Skeletal muscle tissue (tissue), 5 donors: ENCODE data around the gene SAPCD2. TPM values are rescaled to one million over a fixed set of nuclear protein-coding genes. Genes with fewer than 3 reads are reported as not detected.

Source experiments
- H3K27ac ChIP-seq: one replicate; pipeline ENCODE4 v1.7.0; 2013; ENCODE audit warnings: mild to moderate bottlenecking, low read depth, low read length, inconsistent platforms
- H3K27me3 ChIP-seq, 3 donors: one replicate each; pipeline ENCODE4 v1.7.0; 2013; ENCODE audit warnings: low read length in 3 of 3; ENCODE audit not compliant: control insufficient read depth in 3 of 3, insufficient read depth in 3 of 3
- H3K36me3 ChIP-seq, 3 donors: one replicate each; pipeline ENCODE4 v1.7.0; 2013; ENCODE audit warnings: low read length in 3 of 3; ENCODE audit not compliant: control insufficient read depth in 3 of 3, insufficient read depth in 3 of 3
- H3K4me1 ChIP-seq, 3 donors: one replicate each; pipeline ENCODE4 v1.7.0; 2013; ENCODE audit warnings: low read length in 3 of 3, mild to moderate bottlenecking in 3 of 3; ENCODE audit not compliant: control insufficient read depth in 3 of 3, insufficient read depth in 3 of 3
- H3K4me3 ChIP-seq, 3 donors: one replicate each; pipeline ENCODE4 v1.7.0; 2013; ENCODE audit warnings: low read length in 3 of 3
- H3K9ac ChIP-seq, 3 donors: one replicate each; pipeline ENCODE4 v1.7.0; 2013; ENCODE audit warnings: low read length in 3 of 3, mild to moderate bottlenecking in 3 of 3, moderate library complexity in 2 of 3, low read depth in 1 of 3
- H3K9me3 ChIP-seq, 3 donors: one replicate each; pipeline ENCODE4 v1.7.0; 2013; ENCODE audit warnings: low read length in 3 of 3; ENCODE audit not compliant: control insufficient read depth in 3 of 3
- small RNA-seq: library from RNA; depleted of rRNA; stranded (forward); fragments of <200 nt; gene quantifications from one replicate; pipeline ENCODE3, GENCODE V24; 2014
- total RNA-seq: library from RNA; depleted of rRNA; stranded (reverse); fragments of >200 nt; gene quantifications from one replicate; pipeline ENCODE4 v1.2.3, GENCODE V29; 2014
- donor health status: Osteomylitis.

The SAPCD2 gene
- total RNA-seq, 1 donor from 2014 or later, result 1.0 TPM

GRCh38 chr9:137012694-137013570, 57.4 kb downstream of the SAPCD2 start:
- no peaks in the 10 kb centered on the region for H3K9me3 ChIP-seq
- no peak overlapping the region for H3K9ac ChIP-seq
- H3K4me3 ChIP-seq, result no peak overlapping the region
- H3K36me3 ChIP-seq, result peaks cover 25 to 39% (median 36%) of the 10 kb centered on the region in 3 donors
- no peaks in the 10 kb centered on the region for H3K27me3 ChIP-seq
- no peak overlapping the region for H3K27ac ChIP-seq
- no peaks in the 10 kb centered on the region for H3K4me1 ChIP-seq

Small RNAs within 50 kb of the gene (small RNA-seq; reads per million reads assigned to genes)
- gene RF00153, result 0.07 reads per million

Other genes starting within 250 kb of the SAPCD2 start
- gene AJM1, start 228.1 kb downstream of the SAPCD2 start, total RNA-seq, result 0.52 TPM
- 109 TPM for gene PHPT1, start 221.1 kb downstream of the SAPCD2 start, total RNA-seq
- gene MAMDC4, start 218.2 kb downstream of the SAPCD2 start, total RNA-seq, result 0.52 TPM
- gene EDF1, start 204.2 kb downstream of the SAPCD2 start, total RNA-seq, result 196 TPM
- gene TRAF2, start 184.0 kb downstream of the SAPCD2 start, total RNA-seq, result 4.7 TPM
- 45.4 TPM for gene FBXW5, start 125.8 kb downstream of the SAPCD2 start, total RNA-seq
- gene C8G, start 125.3 kb downstream of the SAPCD2 start, total RNA-seq, result not detected
- not detected for gene LCN12, start 118.3 kb downstream of the SAPCD2 start, total RNA-seq
- 4.2 TPM for gene PTGDS, start 93.1 kb downstream of the SAPCD2 start, total RNA-seq
- under 0.01 TPM for gene LCNL1, start 87.6 kb downstream of the SAPCD2 start, total RNA-seq
- 2.1 TPM for gene PAXX, start 78.1 kb downstream of the SAPCD2 start, total RNA-seq
- not detected for gene CLIC3, start 74.0 kb downstream of the SAPCD2 start, total RNA-seq
- gene ABCA2, start 42.3 kb downstream of the SAPCD2 start, total RNA-seq, result 5.2 TPM
- gene FUT7, start 38.5 kb downstream of the SAPCD2 start, total RNA-seq, result not detected
- 5.7 TPM for gene NPDC1, start 24.4 kb downstream of the SAPCD2 start, total RNA-seq
- gene ENTPD2, start 16.5 kb downstream of the SAPCD2 start, total RNA-seq, result 5.2 TPM
- gene UAP1L1, start 7.0 kb upstream of the SAPCD2 start, total RNA-seq, result 1.0 TPM
- 31.8 TPM for gene MAN1B1, start 16.4 kb upstream of the SAPCD2 start, total RNA-seq
- gene DPP7, start 44.2 kb upstream of the SAPCD2 start, total RNA-seq, result 19.8 TPM
- not detected for gene GRIN1, start 68.6 kb upstream of the SAPCD2 start, total RNA-seq
- not detected for gene LRRC26, start 99.5 kb upstream of the SAPCD2 start, total RNA-seq
- not detected for gene TMEM210, start 101.5 kb upstream of the SAPCD2 start, total RNA-seq
- 21.4 TPM for gene ANAPC2, start 118.0 kb upstream of the SAPCD2 start, total RNA-seq
- 47.0 TPM for gene SSNA1, start 118.1 kb upstream of the SAPCD2 start, total RNA-seq
- gene TPRN, start 130.2 kb upstream of the SAPCD2 start, total RNA-seq, result 2.6 TPM
- 32.9 TPM for gene TMEM203, start 135.1 kb upstream of the SAPCD2 start, total RNA-seq
- 4.7 TPM for gene NDOR1, start 135.1 kb upstream of the SAPCD2 start, total RNA-seq
- not detected for gene RNF208, start 151.7 kb upstream of the SAPCD2 start, total RNA-seq
- gene CYSRT1, start 154.6 kb upstream of the SAPCD2 start, total RNA-seq, result not detected
- not detected for gene RNF224, start 156.9 kb upstream of the SAPCD2 start, total RNA-seq
- not detected for gene SLC34A3, start 160.3 kb upstream of the SAPCD2 start, total RNA-seq
- gene TUBB4B, start 170.7 kb upstream of the SAPCD2 start, total RNA-seq, result 97.1 TPM
- gene STPG3, start 180.7 kb upstream of the SAPCD2 start, total RNA-seq, result not detected
- 33.9 TPM for gene NELFB, start 184.8 kb upstream of the SAPCD2 start, total RNA-seq
- gene TOR4A, start 207.2 kb upstream of the SAPCD2 start, total RNA-seq, result 2.1 TPM
- 2.1 TPM for gene NRARP, start 231.7 kb upstream of the SAPCD2 start, total RNA-seq